ENCODE measurements around the gene COL26A1.
A peak's percentile ranks its signal among the peaks of the same experiment; 100 is the strongest.
"Not testable (repeated sequence)": the region's sequence is repeated elsewhere in the genome, so short reads cannot be mapped to it uniquely, and the experiment has no call there.

COL26A1 gene

DNA sequence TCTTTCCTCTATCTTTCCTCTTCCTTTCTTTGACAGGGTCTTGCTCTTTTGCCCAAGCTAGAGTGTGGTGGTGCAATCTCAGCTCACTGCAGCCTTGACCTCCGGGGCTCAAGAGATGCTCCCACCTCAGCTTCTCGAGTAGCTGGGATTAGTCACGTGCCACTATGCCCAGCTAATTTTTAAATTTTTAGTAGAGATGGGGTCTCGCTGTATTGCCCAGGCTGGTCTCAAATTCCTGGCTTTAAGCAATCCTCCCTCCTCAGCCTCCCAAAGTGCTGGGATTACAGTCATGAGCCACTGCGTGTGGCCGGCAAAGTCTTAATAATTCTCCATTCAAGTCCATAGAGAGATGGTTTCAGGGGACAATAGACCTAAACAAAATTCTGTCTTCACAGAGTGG, 40.2 kb downstream of the COL26A1 start:
- DNase-seq, result no peak

DNA sequence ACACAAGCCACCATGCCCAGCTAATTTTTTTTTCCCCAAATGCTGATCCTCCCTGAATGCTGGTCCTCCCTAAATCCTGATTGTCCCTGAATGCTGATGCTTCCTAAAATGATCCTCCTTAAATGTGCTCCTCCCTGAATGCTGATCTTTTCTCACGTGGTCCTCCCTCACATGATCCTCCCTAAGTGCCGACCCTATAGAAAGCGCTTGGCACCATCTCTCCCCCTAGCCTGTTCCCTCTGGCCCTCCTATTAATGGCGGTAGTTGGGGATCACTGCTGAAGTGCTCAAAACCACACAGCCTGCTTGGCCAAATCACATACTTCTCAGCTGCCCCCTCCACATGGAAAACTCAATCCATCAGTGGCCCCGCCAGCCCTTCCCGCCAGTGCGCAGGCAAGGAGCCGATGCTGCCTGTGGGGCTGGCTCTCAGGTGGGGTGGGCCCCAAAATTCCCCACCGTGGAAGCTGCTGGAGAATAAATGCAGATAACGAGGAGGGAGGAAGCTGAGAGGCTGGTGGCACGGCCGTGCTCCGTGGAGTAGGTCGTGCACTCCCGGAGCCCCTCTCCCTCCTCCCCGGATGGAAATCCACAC, 42.9 kb downstream of the COL26A1 start:
- no peak for DNase-seq

DNA sequence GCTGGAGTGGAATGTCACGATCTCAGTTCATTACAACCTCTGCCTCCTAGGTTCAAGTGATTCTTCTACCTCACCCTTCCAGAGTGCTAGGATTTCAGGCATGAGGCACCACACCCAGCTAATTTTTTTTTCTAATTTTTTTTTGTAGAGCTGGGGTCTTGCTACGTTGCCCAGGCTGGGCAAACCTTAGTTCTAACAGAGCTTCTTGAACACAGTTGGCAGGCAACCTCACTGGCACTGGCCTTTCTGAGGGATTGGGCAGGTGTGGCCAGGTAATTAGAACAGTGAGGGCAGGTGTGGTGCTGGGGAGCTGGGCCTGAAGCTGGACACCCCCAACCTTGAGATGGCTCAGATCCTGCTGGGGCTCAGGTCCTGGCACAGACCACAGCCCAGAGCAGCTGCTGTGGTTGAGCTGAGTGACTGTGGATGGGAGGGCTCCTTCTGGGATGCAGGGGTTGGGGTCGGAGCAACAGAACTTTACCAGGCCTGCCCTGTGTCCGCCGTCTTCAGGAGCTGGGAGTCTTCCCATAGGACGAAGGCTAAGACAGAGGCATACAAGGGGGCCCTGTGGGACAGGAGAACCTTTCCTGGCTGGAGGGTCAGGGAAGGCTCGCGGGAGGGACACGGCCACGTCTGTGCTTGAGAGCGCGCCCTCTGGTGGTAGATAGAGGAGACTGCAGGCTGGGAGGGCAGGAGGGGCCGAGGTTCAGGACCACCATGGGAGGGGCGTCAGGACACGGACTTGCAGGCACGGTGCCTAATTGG, 48.2 kb downstream of the COL26A1 start:
- peak; percentile 71 for DNase-seq

GRCh38 chr7:101411508-101411874, 48.8 kb downstream of the COL26A1 start:
- no peak for DNase-seq

- DNase-seq, result no peak
These were observed 50.3 kb downstream of the COL26A1 start for GRCh38 chr7:101412976-101413375.

GRCh38 chr7:101418694-101419093, 56.0 kb downstream of the COL26A1 start:
- DNase-seq, result no peak

DNA sequence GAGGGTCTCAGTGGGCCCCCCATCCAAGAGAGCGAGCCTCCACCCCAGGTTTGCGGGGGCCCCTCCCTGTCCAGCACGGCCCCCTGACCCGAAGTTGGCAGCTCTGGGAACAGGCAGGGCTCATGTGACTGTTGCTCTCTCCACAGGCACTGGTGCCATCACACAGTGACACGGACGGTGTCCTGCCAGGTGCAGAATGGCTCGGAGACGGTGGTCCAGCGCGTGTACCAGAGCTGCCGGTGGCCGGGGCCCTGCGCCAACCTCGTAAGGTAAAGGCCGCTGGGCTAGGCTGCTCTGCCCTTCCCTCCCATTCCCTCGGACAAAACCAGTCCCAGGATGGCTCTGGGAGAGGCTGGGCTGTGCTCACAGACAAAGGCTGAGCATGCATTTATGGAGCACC, 57.2 kb downstream of the COL26A1 start:
- no peak for DNase-seq

- DNase-seq, result peak; percentile 40
These were observed 57.8 kb downstream of the COL26A1 start for GRCh38 chr7:101420436-101420835.

DNA sequence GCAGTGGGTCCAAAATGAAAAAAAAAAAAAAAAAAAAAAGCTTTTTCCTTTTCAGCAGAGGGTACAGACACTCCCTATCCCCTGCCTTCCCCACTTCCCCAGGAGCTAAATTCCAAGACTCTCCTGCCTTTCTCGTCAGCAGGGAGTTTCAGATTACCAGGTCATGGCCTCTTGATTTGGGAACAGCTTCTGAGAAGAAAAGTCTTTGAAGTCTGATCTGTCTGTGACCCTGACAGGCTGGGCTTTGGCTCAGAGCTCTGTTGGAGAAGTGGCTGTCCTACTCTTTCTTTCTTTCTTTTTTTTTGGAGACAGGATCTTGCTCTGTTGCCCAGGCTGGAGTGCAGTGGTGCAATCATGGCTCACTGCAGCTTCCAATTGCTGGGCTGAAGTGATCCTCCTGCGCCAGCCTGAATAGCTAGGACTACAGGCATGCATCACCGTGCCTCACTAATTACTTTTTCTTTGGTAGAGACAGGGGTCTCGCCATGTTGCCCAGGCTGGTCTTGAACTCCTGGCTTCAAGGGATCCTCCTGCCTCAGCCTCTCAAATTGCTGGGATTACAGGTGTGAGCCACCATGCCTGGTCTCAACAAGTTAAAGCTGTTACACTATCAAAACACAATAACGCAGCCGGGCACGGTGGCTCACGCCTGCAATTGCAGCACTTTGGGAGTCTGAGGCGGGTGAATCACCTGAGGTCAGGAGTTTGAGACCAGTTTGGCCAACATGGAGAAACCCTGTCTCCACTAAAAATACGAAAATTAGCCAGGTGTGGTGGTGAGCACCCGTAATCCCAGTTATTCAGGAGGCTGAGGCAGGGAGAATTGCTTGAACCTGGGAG, 59.9 kb downstream of the COL26A1 start:
- no peak for DNase-seq

DNA sequence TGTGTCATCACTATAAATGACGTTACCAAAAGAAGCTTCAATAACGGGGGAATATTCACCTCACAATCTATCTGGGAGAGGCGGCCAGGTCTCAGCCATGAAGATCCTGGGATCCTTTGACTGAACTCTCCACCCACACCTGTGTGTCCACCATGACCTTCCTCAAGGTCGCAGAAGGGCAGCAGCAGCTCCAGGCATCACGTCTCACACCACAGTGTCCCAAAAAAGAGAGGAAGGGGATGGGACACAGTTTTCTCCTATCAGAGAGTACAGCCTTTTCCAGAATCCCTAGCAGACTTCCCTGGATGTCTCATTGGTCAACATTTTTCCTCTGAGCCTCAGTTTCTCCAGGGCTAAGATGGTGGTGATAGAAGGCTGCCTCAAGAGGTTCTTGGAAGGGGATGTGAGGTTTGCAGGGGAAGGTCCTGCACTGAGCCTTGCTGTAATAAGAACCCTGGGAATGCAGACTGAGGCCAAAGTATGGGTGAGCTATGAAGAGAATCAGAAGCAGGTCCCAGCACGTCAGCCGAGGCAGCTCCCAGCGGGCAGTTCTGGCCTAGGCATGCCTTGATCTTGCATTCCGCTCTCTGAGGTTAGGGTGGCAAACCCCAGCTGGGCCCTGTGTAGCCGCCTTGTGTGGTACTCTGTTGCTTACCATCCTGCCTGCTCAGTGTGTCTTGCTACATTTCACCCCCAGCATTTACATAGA, 63.8 kb downstream of the COL26A1 start:
- DNase-seq, result no peak

- DNase-seq, result no peak
These were observed 65.6 kb downstream of the COL26A1 start for GRCh38 chr7:101428093-101428866.

DNA sequence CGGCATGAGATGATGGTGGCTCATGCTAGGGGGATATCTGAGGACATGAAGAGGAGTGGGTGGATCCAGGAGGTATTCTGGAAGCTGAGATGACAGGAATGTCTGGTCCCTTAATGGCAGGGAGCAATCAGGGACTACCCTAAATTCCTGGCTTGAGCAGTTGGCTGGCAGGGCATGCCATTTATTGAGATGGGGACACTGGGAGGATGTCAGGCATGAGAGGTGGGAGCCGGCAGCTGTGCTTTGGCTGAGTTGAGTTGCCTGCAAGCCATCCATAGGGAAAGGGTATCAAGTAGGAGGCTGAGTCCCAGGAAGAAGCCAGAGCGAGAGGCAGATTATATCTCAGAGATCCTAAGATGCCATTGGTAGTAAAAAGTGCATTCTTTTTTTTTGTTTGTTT, 69.6 kb downstream of the COL26A1 start:
- no peak for DNase-seq

DNA sequence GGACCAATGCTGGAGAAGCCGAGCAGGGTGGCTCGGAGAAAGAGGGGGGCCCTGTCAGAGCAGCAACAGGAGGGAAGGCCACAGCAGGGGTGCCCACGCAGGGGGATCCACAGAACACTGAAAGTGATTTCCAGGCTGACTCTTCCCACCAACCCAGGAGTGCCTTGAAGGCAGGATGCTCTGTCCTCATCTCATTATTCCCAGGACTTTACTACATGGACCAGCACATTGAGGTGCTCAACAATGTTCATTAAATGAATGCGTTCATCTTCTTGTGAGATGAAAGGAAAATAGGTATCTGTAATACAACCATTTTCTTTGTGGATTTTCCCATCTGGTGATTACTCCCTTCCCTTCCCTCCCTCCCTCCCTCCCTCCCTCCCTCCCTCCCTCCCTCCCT, 71.0 kb downstream of the COL26A1 start:
- DNase-seq, result no peak

- DNase-seq, result not testable (repeated sequence)
These were observed 71.5 kb downstream of the COL26A1 start for GRCh38 chr7:101434155-101434554.

DNA sequence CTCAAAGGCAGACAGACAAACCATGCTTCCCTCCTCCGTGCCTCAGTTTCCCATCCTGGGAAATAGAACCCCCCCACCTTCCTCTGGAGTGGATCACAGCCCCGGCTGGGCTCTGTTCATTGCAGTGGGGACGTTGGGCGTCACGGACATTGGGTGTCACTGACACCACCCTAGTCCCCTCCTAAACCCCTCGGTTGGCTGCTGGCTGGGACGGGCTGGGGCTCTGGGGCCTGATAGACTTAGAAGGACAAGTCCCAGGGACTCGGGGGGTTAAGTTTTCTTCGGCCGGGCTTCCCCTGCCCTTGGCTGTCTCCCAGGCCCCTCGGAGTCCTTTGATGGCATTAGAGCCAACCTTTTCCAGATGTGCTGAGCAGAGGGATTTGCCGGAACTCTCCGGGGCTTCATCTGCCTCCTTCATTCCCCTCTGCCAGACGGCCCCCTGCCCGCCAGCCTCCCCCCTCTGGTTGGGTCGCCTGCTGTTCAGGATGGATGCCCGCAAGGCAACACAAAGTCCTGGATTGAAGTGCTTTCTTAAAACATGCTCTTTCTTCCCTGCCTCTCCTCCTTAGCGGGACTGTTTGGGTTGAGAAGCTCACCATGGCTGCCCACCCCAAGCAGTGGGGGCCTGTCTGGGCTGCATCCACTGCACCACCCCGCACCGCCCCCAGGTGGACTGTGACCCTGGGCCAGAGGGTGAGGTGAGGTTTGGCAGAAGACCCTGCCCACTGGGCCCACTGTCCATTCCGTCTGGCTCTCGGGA, 73.0 kb downstream of the COL26A1 start:
- no peak for DNase-seq

DNA sequence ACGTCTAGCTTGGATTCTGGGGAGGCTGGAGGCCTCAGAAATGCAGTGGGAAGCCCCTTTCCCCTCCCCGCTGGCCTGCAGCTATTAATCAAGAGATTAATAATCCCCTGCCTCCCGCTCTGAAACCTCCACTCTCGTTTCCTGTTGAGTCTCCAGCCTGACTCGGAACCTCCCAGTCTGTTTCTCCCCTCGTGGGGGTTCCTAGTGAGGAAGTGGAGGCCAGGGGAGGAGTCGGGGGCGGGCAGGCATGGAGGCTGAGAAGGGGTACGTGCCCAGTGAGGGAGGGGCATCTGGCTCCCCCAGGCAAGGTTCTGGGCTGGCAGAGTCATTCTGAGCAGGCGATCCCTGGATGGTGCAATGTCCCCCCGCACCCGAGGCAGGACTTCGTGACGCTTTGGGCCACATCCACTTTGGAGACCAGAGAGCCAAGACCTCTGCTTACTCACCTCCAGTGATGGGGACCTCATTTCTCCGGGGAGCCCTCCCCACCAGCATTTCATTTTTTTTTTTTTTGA, 73.6 kb downstream of the COL26A1 start:
- no peak for DNase-seq

DNA sequence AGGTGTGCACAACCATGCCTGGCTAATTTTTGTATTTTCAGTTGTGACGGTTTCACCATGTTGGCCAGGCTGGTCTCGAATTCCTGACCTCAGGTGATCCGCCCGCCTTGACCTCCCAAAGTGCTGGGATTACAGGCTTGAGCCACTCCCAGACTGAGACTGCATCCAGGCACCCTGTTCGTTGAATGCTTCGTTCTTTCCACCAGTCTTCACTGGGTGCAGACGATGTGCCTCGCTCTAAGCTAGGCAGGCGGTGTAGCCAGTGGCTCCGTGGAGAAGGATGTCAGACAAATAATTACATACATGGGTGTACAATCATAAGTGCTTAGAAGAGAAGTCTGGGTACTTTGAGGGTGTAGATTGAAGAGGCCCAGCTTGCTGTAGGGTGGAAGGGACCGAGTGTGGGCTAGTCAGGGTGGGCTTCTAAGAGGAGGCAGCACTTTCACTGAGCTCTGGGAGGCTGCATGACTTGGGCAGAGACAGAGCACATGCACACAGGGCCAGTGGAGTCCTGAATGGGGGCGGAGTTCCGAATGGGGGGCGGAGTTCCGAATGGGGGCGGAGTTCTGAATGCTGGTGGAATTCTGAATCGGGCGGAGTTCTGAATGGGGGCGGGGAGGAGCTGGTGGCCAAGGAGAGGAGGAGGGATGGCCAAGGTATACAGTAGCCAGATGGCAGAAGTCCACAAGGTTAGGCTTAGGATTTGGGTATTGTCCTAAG, 74.3 kb downstream of the COL26A1 start:
- peak; percentile 34 for DNase-seq

DNA sequence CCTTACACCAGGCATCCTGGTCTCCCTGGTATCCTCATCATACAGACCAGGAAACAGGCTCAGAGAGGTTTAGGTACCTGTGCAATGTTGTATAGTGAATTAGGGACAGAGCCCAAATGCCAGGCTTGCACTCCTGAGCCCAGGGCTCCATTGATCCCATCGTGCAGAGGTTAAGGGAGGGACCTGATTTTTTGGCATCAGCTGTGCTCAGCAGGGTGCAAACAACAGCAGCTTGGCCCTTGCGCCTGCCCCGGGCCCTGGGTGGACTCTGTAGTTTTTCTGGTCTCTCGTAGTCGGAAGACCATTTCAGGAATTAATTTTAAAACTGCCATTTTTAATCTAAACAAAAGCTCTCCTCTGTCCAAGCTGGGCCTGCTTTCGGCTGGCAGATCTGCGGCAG, 79.2 kb downstream of the COL26A1 start:
- DNase-seq, result no peak

DNA sequence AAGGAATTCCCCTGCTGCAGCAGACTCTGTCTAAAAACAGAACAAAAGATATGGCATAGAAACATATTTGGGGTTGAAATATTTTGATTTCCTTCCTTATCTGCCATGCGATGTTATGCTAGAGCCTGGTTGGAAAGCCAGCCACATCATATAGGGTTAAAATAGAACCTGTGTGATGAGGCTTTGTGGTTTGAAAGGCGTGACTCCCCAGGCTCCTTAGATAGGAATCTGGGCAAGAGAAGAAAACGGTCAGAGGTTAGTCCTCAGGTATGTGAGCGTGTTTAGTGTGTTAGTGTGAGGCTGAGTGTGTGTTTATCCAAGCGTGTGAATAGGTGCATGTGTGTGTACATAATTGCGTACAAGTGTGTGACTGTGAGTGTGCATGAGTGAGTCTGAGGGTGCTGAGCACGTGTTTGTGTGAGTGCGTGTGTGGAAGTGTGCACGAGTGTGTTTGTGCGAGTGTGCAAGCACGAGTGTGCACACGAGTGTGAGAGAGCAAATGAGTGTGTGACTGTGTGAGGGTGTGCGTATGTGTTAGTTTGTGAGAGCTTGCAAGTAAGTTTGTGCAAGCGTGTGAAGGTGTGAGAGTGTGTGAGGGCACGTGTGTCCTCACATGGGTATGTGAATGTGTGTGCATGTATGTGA, 79.9 kb downstream of the COL26A1 start:
- DNase-seq, result no peak

- DNase-seq, result no peak
These were observed 87.4 kb downstream of the COL26A1 start for GRCh38 chr7:101450064-101450463.
